HCT116 (cell line): ENCODE results near the gene LRP1. TPM values are rescaled to one million over a fixed set of nuclear protein-coding genes. Genes with fewer than 3 reads are reported as not detected.

ENCODE experiments used
- ATAC-seq: fragments of 200-7000 bp; cut with Tn5 transposase; 2 replicates; pipeline ENCODE4 v1.9.1; 2020; ENCODE audit warnings: mild to moderate bottlenecking, moderate library complexity
- BruUV-seq: library from RNA; stranded (reverse); fragments of 400-500 nt; replicated peaks from 2 replicates; lab custom pipeline; 2021; lab: Mats Ljungman, UMichigan
- CTCF ChIA-PET: fragments of 300-600 bp; sonication (Branson Sonifier 250); formaldehyde crosslinking; loops from one replicate; lab custom pipeline; 2021; ENCODE audit warnings: antibody characterized with exemption; lab: Charles Lee
- POLR2A ChIA-PET: fragments of 300-600, 350-600 bp; sonication (Branson Sonifier 250); formaldehyde crosslinking; loops from one replicate; lab custom pipeline; 2021; ENCODE audit warnings: antibody characterized with exemption; lab: Charles Lee
- RAD21 ChIA-PET, 2 experiments: fragments of 300-600 bp; sonication (Branson Sonifier 250); formaldehyde crosslinking; loops; one replicate each; lab custom pipeline; 2023; ENCODE audit warnings: low total read pairs in 2 of 2; ENCODE audit not compliant: uncharacterized antibody in 2 of 2, unreplicated experiment in 2 of 2, low non-redundant PET in 1 of 2; lab: Charles Lee
- DNase-seq: peaks from one replicate; pipeline ENCODE4 v3.0.0-alpha.2; 2010; ENCODE audit warnings: low read depth, low spot score
- H2AFZ ChIP-seq: fragments of 200-600 bp; shearing (Covaris generic), sonication (generic); 2 replicates; pipeline ENCODE4 v1.6.1; 2017; ENCODE audit warnings: low read depth, mixed run types, mixed read lengths, antibody characterized with exemption, low read length; ENCODE audit not compliant: poor library complexity, severe bottlenecking
- H3K27ac ChIP-seq: 2 replicates; pipeline ENCODE4 v1.5.1; 2012; ENCODE audit warnings: low read depth, low read length
- H3K27me3 ChIP-seq: fragments of 200-600 bp; sonication (generic); 2 replicates; pipeline ENCODE4 v1.6.1; 2016; ENCODE audit warnings: mixed run types, low read length, mixed read lengths; ENCODE audit not compliant: insufficient read depth
- H3K36me3 ChIP-seq, 2 experiments: fragments of 200-500 bp in 1 of 2; fragments of 200-600 bp in 1 of 2; sonication (Bioruptor generic) in 1 of 2; sonication (generic) in 1 of 2; 2 replicates each; pipeline versions ENCODE4 v1.5.1 to v1.6.1; 2014 to 2016; ENCODE audit warnings: low read length in 2 of 2, inconsistent platforms in 1 of 2, mixed read lengths in 1 of 2, mixed run types in 1 of 2; ENCODE audit not compliant: insufficient read depth in 2 of 2, control insufficient read depth in 1 of 2
- H3K4me1 ChIP-seq, 2 experiments: fragments of 200-600 bp in 1 of 2; sonication (generic) in 1 of 2; 2 replicates each; pipeline versions ENCODE4 v1.5.1 to v1.6.1; 2012 to 2017; ENCODE audit warnings: low read length in 2 of 2, inconsistent platforms in 1 of 2, mild to moderate bottlenecking in 1 of 2, mixed read lengths in 1 of 2, mixed run types in 1 of 2, moderate library complexity in 1 of 2; ENCODE audit not compliant: insufficient read depth in 2 of 2, control insufficient read depth in 1 of 2
- H3K4me2 ChIP-seq: fragments of 200-600 bp; sonication (generic); 2 replicates; pipeline ENCODE4 v1.6.1; 2017; ENCODE audit warnings: mixed run types, low read length, mixed read lengths
- H3K4me3 ChIP-seq, 2 experiments: fragments of 200-600 bp in 1 of 2; sonication (generic) in 1 of 2; replicated peaks in 1 of 2; 2 replicates each; pipeline ENCODE4 v1.5.1; 2011 to 2016; ENCODE audit warnings: low read length in 2 of 2, control low read depth in 1 of 2, low read depth in 1 of 2, mild to moderate bottlenecking in 1 of 2, mixed read lengths in 1 of 2, mixed run types in 1 of 2
- H3K79me2 ChIP-seq: fragments of 200-600 bp; sonication (generic); 2 replicates; pipeline ENCODE4 v1.6.1; 2017; ENCODE audit warnings: mild to moderate bottlenecking, mixed run types, low read length, moderate library complexity, mixed read lengths; ENCODE audit not compliant: insufficient read depth
- H3K9ac ChIP-seq: fragments of 200-600 bp; sonication (generic); 2 replicates; pipeline ENCODE4 v1.6.1; 2016; ENCODE audit warnings: low read length, mixed read lengths
- H3K9me2 ChIP-seq: fragments of 200-600 bp; sonication (generic), shearing (Covaris generic); 2 replicates; pipeline ENCODE4 v1.6.1; 2017; ENCODE audit warnings: mixed run types, mild to moderate bottlenecking, moderate library complexity; ENCODE audit not compliant: insufficient read depth
- H3K9me3 ChIP-seq, 2 experiments: fragments of 200-500 bp in 1 of 2; fragments of 200-600 bp in 1 of 2; sonication (Bioruptor generic) in 1 of 2; sonication (generic) in 1 of 2; 2 replicates each; pipeline ENCODE4 v1.6.1; 2014 to 2017; ENCODE audit warnings: low read length in 2 of 2, mixed read lengths in 2 of 2, inconsistent platforms in 1 of 2, low read depth in 1 of 2, mild to moderate bottlenecking in 1 of 2, mixed run types in 1 of 2, moderate library complexity in 1 of 2; ENCODE audit not compliant: control insufficient read depth in 1 of 2, insufficient read depth in 1 of 2
- H4K20me1 ChIP-seq: fragments of 200-600 bp; sonication (generic), shearing (Covaris generic); 2 replicates; pipeline ENCODE4 v1.6.1; 2017; ENCODE audit warnings: mixed run types, mild to moderate bottlenecking, moderate library complexity; ENCODE audit not compliant: insufficient read depth
- CBX3 ChIP-seq: IDR thresholded peaks from 2 replicates; pipeline ENCODE4 v1.6.1; 2012; ENCODE audit warnings: low read depth
- ELF1 ChIP-seq: IDR thresholded peaks from 2 replicates; pipeline ENCODE4 v1.6.1; 2012; ENCODE audit warnings: low read depth, borderline replicate concordance
- JUND ChIP-seq: IDR thresholded peaks from 2 replicates; pipeline ENCODE4 v1.6.1; 2012
- POLR2A ChIP-seq: IDR thresholded peaks from 2 replicates; pipeline ENCODE4 v1.7.0; 2011; ENCODE audit warnings: borderline replicate concordance; ENCODE audit not compliant: insufficient read depth, insufficient read length; ENCODE audit errors: extremely low read depth
- RAD21 ChIP-seq: IDR thresholded peaks from 2 replicates; pipeline ENCODE4 v1.6.1; 2012; ENCODE audit warnings: low read depth, mild to moderate bottlenecking
- SP1 ChIP-seq: IDR thresholded peaks from 2 replicates; pipeline ENCODE4 v1.6.1; 2012; ENCODE audit warnings: low read depth
- TCF7L2 ChIP-seq: IDR thresholded peaks from 2 replicates; pipeline ENCODE4 v1.7.0; 2011; ENCODE audit warnings: borderline replicate concordance, inconsistent platforms; ENCODE audit not compliant: insufficient read depth, insufficient read length; ENCODE audit errors: extremely low read depth
- ZNF274 ChIP-seq: fragments of 200-500 bp; sonication (Bioruptor generic); IDR thresholded peaks from 2 replicates; pipeline ENCODE4 v1.6.1; 2014; ENCODE audit warnings: mild to moderate bottlenecking, low read depth, low read length, inconsistent platforms
- intact Hi-C: fragments of 100-400 bp; cut with micrococcal nuclease; formaldehyde crosslinking; loops from 2 replicates; pipeline ENCODE4 v1.10.0; 2022
- total RNA-seq: library from RNA; stranded (reverse); gene quantifications from one replicate; pipeline ENCODE4 v1.2.1, GENCODE V29; 2021; ENCODE audit not compliant: unreplicated experiment
- TF ChIP-seq, protein P1 (sequence below): IDR thresholded peaks from 2 replicates; pipeline ENCODE4 v1.6.1; 2012; ENCODE audit warnings: low read depth
- TF ChIP-seq, protein P2 (sequence below), 3 experiments: fragments of 200-600 bp in 1 of 3; sonication (generic) in 1 of 3; IDR thresholded peaks in 2 of 3; conservative IDR thresholded peaks in 1 of 3; 2 replicates each; pipeline ENCODE4 v1.5.1; 2012 to 2017; ENCODE audit warnings: low read depth in 2 of 3, low read length in 2 of 3, antibody characterized with exemption in 1 of 3, borderline replicate concordance in 1 of 3, control low read depth in 1 of 3, mild to moderate bottlenecking in 1 of 3, mixed read lengths in 1 of 3, mixed run types in 1 of 3, moderate library complexity in 1 of 3; ENCODE audit not compliant: insufficient read depth in 1 of 3
- TF ChIP-seq, protein P3 (sequence below): IDR thresholded peaks from 2 replicates; pipeline ENCODE4 v1.6.1; 2011; ENCODE audit warnings: mild to moderate bottlenecking, low read length, moderate library complexity; ENCODE audit not compliant: insufficient replicate concordance; ENCODE audit errors: extremely low read depth

Gene LRP1
- total RNA-seq, 1 experiment from 2014 or later = 12.0 TPM

DNA sequence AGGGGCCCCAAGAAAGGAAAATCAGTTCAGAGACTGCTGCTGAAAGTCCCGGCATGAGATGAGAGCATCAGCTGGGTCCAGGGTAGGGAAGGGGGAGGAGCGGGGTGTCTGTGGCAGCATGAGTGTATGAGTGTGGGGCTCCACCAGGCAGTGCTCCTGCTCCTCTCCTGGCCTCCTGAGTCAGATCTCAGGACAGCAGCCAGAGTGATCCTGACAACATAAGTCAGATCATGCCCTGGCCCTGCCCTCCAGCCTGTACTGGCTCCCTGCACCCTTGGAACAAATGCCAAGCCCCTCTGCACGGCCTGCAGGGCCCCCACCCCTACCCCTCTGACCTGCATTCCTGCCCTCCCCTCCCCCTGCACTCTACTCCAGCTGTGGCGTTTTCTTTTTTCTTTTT, 43.4 kb downstream of the LRP1 start:
- Histone ChIP-seq H3K79me2 (no peaks in the 10 kb centered on the region), H3K9ac (no peak overlapping the region), H3K9me2 (no peaks in the 10 kb centered on the region), H2AFZ (no peak overlapping the region), H3K27ac (no peak overlapping the region), H3K36me3 (no peaks in the 10 kb centered on the region; a peak in 1 of 4 replicates), H3K27me3 (no peaks in the 10 kb centered on the region), H3K4me1 (peaks cover 19 to 27% of the 10 kb centered on the region in 2 experiments), H3K4me3 (no peak overlapping the region), H4K20me1 (no peaks in the 10 kb centered on the region), H3K4me2 (no peak overlapping the region), H3K9me3 (no peaks in the 10 kb centered on the region)
- ATAC-seq = no peak
- intact Hi-C loops = no loop called here
- ChIA-PET RAD21 (no interaction called here), CTCF (no interaction called here), POLR2A (no interaction called here)
- TF ChIP-seq CBX3 (no peak), ZNF274 (no peak), ELF1 (no peak), POLR2A (no peak), SP1 (no peak), JUND (no peak), TCF7L2 (no peak), RAD21 (no peak)
- TF ChIP-seq, protein P1, sequence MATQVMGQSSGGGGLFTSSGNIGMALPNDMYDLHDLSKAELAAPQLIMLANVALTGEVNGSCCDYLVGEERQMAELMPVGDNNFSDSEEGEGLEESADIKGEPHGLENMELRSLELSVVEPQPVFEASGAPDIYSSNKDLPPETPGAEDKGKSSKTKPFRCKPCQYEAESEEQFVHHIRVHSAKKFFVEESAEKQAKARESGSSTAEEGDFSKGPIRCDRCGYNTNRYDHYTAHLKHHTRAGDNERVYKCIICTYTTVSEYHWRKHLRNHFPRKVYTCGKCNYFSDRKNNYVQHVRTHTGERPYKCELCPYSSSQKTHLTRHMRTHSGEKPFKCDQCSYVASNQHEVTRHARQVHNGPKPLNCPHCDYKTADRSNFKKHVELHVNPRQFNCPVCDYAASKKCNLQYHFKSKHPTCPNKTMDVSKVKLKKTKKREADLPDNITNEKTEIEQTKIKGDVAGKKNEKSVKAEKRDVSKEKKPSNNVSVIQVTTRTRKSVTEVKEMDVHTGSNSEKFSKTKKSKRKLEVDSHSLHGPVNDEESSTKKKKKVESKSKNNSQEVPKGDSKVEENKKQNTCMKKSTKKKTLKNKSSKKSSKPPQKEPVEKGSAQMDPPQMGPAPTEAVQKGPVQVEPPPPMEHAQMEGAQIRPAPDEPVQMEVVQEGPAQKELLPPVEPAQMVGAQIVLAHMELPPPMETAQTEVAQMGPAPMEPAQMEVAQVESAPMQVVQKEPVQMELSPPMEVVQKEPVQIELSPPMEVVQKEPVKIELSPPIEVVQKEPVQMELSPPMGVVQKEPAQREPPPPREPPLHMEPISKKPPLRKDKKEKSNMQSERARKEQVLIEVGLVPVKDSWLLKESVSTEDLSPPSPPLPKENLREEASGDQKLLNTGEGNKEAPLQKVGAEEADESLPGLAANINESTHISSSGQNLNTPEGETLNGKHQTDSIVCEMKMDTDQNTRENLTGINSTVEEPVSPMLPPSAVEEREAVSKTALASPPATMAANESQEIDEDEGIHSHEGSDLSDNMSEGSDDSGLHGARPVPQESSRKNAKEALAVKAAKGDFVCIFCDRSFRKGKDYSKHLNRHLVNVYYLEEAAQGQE = no peak
- TF ChIP-seq, protein P2, sequence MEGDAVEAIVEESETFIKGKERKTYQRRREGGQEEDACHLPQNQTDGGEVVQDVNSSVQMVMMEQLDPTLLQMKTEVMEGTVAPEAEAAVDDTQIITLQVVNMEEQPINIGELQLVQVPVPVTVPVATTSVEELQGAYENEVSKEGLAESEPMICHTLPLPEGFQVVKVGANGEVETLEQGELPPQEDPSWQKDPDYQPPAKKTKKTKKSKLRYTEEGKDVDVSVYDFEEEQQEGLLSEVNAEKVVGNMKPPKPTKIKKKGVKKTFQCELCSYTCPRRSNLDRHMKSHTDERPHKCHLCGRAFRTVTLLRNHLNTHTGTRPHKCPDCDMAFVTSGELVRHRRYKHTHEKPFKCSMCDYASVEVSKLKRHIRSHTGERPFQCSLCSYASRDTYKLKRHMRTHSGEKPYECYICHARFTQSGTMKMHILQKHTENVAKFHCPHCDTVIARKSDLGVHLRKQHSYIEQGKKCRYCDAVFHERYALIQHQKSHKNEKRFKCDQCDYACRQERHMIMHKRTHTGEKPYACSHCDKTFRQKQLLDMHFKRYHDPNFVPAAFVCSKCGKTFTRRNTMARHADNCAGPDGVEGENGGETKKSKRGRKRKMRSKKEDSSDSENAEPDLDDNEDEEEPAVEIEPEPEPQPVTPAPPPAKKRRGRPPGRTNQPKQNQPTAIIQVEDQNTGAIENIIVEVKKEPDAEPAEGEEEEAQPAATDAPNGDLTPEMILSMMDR (IDR thresholded peaks at IDR 0.05 in 2 of 3, conservative IDR thresholded peaks at IDR 0.05 in 1 of 3; ENCODE audit: borderline replicate concordance in 1 of 3, insufficient read depth in 1 of 3, low read depth in 2 of 3, low read length in 2 of 3) = no peak
- TF ChIP-seq, protein P3, sequence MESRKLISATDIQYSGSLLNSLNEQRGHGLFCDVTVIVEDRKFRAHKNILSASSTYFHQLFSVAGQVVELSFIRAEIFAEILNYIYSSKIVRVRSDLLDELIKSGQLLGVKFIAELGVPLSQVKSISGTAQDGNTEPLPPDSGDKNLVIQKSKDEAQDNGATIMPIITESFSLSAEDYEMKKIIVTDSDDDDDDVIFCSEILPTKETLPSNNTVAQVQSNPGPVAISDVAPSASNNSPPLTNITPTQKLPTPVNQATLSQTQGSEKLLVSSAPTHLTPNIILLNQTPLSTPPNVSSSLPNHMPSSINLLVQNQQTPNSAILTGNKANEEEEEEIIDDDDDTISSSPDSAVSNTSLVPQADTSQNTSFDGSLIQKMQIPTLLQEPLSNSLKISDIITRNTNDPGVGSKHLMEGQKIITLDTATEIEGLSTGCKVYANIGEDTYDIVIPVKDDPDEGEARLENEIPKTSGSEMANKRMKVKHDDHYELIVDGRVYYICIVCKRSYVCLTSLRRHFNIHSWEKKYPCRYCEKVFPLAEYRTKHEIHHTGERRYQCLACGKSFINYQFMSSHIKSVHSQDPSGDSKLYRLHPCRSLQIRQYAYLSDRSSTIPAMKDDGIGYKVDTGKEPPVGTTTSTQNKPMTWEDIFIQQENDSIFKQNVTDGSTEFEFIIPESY = no peak
- DNase-seq = no peak
- no TSS peak for BruUV-seq
